GM04504 (cell line): Measurements from ENCODE around the gene F2R.
"Not testable (repeated sequence)": the region's sequence is repeated elsewhere in the genome, so short reads cannot be mapped to it uniquely, and the experiment has no call there.

ENCODE experiments used
- DNase-seq: peaks from one replicate; pipeline ENCODE4 v3.0.0-alpha.2; 2012; ENCODE audit warnings: low read depth

Gene F2R

DNA sequence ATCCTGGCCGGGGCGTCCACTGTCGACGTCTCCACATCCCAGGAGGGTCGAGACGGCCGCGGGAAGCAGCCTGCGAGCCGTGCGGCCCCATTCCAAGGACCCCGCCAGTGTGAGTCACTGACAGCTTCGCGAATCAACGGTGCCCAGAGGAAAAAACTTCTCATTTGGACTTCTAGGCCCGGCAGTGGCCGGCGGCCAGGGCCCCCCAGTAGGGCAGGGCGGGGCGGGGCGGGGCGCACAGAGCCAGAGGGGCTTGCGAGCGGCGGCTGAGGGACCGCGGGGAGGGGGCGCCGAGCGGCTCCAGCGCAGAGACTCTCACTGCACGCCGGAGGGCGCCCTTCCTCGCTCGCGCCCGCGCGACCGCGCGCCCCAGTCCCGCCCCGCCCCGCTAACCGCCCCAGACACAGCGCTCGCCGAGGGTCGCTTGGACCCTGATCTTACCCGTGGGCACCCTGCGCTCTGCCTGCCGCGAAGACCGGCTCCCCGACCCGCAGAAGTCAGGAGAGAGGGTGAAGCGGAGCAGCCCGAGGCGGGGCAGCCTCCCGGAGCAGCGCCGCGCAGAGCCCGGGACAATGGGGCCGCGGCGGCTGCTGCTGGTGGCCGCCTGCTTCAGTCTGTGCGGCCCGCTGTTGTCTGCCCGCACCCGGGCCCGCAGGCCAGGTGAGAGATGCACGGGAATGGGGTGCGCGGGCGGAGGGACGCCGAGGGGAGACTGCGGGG, at the start of gene F2R:
Gene F2R, plus strand, starts transcription at position 391 of the 720 bp plus-strand sequence. Its CDS starts 182 bp downstream, at position 573.
- no peak for DNase-seq

DNA sequence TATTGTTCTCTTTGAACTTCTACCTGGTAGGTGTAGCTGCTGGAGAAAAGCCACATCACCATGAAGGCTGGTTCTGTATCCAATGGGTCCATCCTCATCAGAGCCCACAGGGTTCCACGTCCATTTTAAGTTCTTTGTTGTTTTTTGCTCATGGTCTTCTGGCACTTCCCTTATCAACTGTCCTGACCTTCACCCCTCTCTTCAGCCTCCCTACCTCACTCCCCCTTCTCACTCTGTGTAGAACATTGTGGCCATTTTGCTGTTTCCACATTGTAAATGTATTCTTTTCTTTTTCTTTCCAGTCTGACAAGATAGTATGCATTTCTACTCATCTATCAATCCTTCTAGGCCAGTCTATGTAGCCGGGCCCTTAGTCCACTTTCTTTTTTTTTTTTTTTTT, 48.4 kb upstream of the F2R start:
- DNase-seq, result no peak

DNA sequence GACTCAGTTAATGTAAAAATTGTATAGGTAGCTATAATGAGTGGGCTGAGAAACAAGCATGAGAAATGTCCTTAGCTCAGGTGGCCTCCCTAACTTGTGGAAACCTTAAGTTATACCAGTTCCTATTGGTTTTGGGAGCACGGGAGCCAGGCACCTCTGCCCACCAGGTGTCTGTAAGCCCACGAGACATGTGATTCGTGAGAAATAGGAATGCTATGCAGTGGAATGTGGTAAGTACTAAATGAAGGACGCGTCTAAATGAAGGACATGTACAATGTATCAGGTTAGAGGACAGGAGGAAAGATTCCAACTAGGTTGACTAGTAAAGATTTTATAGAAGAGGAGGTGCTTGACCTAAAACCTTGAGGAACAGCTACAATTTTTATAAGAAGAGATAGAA, 46.7 kb upstream of the F2R start:
- DNase-seq, result no peak

DNA sequence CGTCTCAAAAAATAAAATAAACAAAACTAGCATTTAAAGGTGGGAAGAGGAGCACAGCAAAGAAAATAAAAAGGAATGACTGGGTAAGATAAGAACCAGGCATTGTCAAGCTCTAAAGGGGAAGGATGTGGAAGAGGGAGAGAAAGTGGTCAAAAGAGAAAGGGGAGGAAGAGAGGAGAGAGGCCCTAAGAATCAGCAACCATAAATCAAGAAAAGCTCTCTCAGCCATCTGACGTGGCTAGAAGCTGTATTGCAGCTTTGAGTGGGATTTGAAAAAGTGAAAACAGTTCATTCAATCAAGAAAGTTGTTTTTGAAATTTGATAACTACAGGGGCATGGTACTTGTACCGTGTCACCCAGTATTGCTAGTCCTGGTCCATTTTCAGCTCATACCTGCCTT, 45.4 kb upstream of the F2R start:
- no peak for DNase-seq

DNA sequence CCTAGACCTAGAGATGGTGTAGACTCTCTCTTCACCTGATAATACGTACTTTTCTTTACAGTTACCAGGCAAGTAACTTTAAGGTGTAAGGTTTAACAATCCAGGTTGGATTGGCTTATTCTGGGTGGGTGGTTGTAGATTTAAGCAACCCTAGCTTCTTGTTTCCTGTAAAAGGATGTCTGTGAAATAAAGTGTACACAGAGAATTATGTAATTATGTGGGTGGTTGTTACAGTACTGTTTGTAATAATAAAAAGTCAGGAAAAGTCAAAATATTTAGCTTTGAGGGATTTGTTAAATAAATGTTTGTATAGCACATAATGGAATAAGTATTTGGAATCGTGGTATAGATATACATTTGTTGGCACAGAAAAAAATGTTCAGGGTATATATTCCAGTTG, 43.7 kb upstream of the F2R start:
- no peak for DNase-seq

DNA sequence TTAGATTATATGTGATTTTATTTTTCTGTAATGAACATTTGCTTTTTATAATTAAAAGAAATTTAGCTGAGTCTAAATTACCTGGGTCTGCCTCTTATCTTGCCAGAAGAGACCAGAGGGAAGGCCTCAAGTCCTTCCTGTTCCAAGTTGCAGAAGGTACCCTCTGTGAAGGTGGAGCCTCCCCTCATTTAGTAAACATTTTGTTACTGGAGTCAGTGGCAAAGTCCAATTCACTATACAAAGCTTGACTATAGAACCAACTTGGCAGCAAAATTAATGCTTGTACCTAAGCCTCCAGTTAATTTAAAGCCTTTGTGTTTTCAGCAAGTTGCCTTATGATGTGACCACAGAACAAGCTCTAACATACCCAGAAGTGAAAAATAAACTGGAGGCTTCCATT, 42.8 kb upstream of the F2R start:
- no peak for DNase-seq

DNA sequence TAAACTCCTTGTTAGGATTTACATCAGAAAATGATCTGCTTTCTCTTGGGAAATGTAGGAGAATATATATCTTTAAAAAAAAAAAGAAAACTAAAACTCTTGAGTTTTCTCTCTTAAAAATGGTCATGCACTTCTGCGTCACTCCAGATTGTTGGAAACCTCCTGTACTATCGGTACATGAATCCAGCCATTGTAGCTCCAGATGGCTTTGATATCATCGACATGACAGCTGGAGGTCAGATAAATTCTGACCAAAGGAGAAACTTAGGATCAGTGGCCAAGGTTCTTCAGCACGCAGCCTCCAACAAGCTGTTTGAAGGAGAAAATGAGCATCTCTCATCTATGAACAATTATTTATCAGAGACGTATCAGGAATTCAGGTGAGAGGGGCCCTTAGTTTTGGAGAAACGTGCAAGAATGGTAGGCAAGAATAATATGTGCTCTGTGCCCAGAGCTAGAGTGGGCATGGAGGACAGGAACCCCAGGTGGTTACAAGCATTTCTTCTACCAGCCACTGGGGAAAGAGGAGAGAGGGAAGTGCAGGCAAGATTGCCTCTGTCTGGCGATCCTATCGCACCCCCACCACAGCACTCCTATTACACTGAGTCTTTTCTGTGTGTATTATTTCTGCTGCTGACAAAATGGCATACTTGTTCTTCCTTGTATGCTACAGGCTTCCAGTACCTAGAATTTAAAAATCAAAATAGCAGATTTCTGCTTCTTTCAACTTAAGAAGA, 41.4 kb upstream of the F2R start:
- no peak for DNase-seq

DNA sequence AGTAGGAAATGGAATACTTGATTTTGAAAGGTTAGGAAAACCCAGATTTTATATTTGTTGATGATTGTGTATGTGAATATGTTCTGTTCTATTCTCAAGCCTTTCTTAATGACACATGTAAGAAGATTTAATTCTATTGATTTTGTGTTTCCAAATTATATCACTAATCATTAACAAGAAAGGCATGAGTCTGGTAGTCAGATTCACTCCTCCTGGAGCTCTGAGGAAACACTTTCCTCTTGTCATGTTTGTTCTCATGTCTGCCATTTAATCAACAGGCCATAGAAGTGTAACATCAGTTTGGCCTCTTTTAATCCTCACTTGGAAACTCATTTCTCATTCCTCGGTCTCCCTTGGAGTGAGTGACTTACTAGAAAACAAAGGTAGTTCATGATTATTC, 40.6 kb upstream of the F2R start:
- DNase-seq, result no peak

DNA sequence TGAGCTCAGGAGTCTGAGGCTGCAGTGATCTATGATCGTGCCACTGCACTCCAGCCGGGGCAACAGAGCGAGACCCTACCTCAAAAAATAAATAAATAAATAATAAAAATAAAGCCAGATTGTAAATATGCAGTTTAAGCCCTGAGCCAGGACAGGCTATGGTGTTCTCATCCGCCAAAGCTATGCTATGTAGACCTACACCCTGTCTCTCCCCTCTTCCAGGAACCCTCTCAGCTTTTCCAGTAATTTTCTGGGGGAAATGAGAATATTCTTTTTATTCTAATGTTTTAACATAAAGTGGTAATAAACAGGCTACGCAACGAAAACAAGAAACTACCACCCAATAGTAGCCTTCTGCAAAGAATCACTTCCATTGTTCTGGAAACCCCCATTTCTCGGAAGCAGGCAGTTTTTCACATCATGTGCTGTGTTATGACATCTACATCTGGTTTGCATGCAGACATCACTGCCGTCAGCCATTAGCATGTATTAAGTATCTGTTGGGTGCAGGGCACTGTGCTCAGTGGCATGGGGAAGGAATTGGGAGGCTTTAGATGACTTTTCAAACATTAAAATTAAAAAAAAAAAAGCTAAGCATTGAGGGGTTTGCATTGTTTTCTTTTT, 38.0 kb upstream of the F2R start:
- DNase-seq, result no peak

DNA sequence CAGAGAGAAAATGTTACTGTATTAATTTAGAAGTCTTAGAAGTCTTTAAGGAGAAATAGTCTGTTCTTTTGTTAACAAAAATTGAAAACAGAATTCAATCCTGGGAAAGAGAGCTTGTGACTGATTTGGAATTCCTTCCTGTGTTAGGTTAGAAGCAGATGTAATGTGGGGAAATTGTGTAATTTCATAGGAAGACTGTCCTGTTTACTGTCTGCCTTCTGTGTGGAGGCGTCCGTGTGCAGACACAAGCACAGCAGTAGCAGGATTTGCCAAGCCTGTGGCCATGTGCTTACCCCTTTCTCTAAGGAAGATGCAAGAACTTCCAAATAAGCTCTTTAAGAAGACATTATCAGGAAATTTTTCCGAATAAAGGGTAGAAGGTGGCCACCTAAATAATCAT, 36.7 kb upstream of the F2R start:
- DNase-seq, result no peak

DNA sequence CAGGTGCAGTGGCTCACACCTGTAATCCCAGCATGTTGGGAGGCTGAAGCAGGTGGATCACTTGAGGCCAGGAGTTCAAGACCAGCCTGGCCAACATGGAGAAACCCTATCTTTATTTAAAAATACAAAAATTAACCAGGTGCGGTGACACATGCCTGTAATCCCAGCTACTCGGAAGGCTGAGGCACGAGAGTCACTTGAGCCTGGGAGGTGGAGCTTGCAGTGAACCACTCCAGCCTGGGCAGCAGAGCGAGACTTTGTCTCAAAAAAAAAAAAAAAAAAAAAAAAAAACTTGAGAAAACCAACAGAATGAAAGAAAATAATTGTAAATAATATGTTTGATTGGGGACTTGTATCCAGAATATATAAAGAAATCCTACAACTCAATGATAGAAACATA, 35.1 kb upstream of the F2R start:
- DNase-seq, result not testable (repeated sequence)

DNA sequence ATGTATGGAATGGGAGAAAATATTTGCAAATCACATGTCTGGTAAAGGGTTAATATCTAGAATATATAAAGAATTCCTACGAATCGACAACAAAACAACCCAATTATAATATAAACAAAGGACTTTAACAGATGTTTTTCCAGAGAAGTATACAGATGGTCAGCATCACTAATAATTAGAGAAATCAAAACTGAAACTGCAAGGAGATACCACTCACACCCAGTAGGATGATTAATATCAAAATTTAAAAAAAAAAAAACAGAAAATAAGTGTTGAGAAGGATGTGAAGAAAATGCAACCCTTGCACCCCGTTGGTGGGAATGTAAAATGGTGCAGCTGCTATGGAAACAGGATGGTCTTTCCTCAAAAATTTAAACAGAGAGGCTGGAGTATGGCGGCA, 34.6 kb upstream of the F2R start:
- DNase-seq, result no peak

DNA sequence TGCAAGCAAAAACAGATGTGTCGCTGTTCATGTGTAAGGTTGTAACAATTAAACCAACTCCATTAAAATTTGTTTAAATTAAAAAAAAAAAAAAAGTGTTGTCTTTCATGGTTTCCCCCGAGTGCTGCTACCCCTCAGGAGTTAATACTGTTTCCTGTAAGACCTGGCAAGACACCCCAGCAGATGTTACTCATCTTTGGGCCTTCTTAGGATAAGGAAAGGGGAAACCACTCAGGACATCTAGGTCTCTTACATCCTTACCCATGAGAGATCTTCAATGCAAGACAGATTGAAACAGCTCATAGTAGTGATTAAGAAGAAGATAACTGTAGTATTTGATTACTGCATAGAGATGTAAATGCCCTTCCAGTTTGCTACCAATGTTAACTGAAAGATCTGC, 33.5 kb upstream of the F2R start:
- no peak for DNase-seq

DNA sequence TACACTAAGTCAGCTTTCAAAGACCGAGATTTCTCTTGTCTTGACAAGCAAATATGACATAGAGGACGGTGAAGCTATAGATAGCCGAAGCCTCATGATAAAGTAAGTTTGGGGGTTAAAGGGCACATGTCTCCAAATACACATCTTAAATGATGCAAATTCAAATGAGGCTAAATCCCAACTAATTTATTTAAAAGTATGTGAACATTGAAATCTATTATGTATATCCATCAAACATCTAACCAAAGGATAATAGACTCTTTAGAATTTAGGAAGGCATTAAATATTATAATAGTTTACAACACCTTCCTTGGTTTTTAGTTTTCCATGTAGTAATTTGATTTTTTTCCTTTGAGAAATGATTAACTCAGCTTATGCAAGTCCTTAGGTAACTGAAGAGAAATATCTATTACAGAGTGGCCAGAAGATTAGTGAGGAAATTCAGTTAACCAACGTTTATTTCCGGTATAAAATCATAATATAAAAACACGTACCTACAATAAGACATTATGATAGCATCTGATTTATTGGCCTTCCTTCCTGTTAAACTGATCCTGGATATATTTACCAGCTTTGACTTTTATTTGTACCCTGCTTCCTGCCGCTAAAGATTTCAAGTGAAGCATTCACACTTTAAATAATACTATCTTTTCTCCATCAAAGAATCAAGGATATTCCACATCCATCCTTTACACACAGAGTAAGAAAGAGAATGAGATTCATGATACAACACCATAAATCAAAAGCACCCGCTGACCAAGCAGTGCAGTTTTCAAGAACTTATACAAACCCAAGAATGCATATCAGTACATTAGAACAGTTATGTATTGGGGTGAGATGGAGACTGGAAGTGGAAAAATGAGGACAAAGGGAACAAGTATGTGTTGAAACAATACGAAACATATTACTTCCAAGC, 31.9 kb upstream of the F2R start:
- DNase-seq, result no peak

DNA sequence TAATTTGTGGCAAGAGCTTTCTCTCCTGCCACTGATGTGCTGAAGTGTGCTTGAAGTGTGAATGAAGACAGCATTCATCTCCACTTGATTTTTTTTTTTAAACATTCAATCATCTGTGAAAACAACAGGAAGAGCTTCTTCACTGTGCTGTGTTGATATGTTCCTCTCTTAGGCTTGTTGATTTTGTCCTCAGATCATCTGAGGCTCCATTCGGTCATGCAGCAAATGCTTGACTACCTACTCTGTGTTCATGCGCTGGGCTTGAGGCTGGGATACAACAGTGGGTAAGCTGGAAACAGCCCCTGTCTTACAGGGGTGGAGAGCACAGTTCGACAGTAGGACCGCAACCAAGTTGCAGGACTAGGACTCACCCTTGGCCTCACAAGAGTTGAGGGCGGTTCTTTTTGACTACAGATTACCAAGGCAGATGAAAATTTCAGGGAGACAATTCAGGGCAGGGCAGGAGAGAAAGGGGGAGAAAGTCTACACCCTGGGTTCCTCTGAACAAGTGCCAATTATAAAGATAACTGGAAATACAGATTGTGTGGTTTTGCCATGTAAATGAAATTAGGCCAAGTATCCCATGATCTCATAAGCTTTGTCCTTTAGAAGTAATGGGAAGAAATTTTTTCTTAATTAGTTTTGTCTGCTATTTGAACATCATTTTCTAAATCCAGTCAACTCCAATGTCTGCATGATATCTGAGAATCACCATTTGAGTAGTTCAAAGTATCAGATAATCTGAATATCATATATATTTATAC, 31.0 kb upstream of the F2R start:
- no peak for DNase-seq

DNA sequence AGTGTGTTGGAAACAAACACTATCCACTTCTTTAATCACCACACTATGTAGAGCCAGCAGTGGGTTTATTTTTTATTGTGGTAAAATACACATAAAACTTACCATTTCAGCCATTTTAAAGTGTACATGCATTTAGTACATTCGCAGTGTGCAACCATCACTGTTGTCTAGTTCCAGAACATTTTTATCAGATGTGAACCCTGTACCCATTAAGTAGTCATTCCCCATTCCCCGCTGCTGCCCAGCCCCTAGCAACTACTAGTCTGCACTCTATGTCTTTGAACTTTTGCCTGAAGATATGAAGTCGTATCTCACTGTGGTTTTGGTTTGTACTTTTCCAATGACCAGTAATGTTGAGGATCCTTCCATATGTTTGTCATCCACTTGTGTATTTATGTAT, 30.2 kb upstream of the F2R start:
- DNase-seq, result no peak

DNA sequence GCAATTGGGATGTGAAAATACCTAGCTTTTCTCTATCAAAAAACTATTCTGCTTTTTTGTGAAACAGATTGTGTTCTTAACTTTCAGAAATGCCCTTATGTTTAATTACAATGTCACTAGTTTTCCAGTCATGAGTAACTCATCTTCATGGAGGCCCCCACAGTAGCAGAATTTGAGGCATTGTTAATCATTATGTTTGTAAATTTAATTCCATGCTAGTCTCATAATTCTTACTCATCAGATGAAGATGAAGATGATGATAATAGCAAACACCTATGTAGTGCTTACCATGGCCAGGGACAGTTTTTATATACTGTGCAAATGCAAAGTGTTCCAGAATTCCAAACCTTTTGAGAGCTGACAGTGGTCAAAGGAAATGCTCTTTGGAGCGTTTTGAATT, 27.7 kb upstream of the F2R start:
- no peak for DNase-seq

DNA sequence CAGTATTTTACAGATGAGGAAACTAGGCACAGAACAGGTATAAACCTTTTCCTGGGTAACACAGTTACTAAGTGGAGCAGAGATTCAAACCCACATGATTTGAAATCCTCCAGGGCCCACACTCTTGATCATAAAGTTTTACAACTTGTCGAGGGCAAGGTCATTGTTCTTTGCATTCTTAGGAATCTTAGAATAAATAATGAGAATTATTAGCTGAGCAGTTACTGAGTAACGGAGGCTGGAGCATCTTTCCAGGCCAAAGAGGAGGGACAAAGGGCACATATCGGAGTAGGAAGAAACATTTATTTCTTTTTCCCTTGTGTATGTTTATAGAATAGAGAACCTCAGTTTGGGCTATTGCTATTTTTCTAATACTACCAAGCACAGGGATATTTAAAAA, 27.1 kb upstream of the F2R start:
- DNase-seq, result no peak

DNA sequence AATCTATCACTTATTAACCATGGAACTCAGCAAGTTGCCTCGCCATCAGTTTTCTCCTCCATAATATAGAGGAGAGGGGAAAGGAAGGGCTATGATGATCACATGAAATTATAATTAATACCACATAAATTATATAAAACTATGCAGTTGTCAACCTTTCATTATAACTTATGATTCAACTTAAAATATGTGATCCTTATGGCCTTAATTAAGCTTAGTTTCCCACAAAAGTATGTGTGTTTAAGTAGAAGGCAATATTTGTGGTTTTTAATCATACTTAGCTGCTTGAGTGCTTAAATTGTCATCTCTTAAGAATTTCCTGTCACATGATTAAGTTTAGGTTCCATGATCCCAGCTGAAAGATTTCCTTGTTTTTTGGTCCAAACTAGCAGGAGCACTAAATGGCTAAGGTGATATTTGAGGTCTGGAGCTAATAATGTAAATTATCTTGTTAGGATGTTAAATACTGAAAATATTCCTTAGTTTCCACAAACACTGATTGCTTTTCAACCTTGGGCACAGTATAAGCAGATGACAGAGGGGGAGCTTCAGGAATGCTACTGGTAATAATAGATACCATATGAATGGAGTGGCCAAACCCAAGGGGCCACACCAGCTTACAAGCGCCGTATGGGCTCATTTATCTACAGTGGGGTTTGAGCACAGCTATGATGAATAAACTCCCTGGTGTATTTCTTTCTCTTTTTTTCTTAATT, 26.4 kb upstream of the F2R start:
- DNase-seq, result peak; percentile 75

DNA sequence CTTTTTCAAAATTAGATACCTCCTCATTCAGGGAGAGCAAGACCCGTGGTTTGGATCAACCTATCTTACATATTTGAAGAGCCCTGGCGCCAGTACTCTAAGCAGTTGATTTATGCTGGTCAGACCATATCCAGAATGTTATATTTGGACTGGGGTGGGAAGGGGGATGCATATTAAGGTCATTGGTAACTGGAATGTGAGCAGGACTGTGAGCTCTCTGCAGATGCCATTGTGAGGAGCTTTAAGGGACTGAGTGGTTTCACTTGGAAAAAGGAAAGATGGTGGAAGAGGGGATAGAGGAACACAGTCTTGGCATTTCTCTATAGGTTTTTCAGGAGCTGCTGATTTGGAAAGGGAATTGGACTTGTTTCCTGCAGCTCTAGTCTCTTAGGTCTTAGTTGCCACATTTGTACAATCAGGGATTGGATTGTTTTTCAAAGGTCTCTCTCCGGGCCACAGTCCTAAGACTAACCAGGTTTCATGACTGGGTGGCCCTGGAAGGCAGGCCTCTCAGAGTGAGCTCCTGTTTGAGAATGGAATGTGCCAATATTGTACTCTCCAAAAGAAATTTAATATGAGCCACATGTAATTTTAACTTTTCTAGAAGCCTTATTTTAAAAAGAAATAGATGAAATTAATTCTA, 25.8 kb upstream of the F2R start:
- no peak for DNase-seq
